ENCODE data around the gene ATP2A3.

The ATP2A3 gene

GRCh38 chr17:3926860-3927627 lies 37.2 kb downstream of the ATP2A3 start:
- TF ChIP-seq CREB5 (CRISPR knock-in tag; IDR thresholded peaks at IDR 0.05; ENCODE audit: low read depth) (no peak), ZFP3 (CRISPR knock-in tag; IDR thresholded peaks at IDR 0.05) (no peak), ZNF70 (CRISPR knock-in tag; IDR thresholded peaks at IDR 0.05) (no peak), OSR1 (CRISPR knock-in tag; IDR thresholded peaks at IDR 0.05) (no peak), CSRNP3 (CRISPR knock-in tag; IDR thresholded peaks at IDR 0.05) (no peak), ZNF8 (CRISPR knock-in tag; IDR thresholded peaks at IDR 0.05) (no peak), TSHZ2 (CRISPR knock-in tag; IDR thresholded peaks at IDR 0.05) (no peak), ZNF565 (CRISPR knock-in tag; conservative IDR thresholded peaks at IDR 0.05; ENCODE audit: low read depth) (no peak)
- no peak for ATAC-seq

- no peak for ATAC-seq
- TF ChIP-seq ZC3H10 (CRISPR knock-in tag; IDR thresholded peaks at IDR 0.05) (no peak), TSHZ2 (CRISPR knock-in tag; IDR thresholded peaks at IDR 0.05) (no peak), CSRNP3 (CRISPR knock-in tag; IDR thresholded peaks at IDR 0.05) (no peak), ARNTL (CRISPR knock-in tag; IDR thresholded peaks at IDR 0.05; ENCODE audit: borderline replicate concordance, low read depth) (no peak), POU6F1 (CRISPR knock-in tag; IDR thresholded peaks at IDR 0.05; ENCODE audit: borderline replicate concordance, low read depth) (no peak), ESRRG (CRISPR knock-in tag; IDR thresholded peaks at IDR 0.05) (no peak)
Observed at GRCh38 chr17:3925684-3926485, 38.4 kb downstream of the ATP2A3 start.

GRCh38 chr17:3924512-3925350 lies 39.5 kb downstream of the ATP2A3 start:
- TF ChIP-seq ZFP3 (CRISPR knock-in tag; IDR thresholded peaks at IDR 0.05): no peak
- no peak for TF ChIP-seq BACH2 (CRISPR knock-in tag; IDR thresholded peaks at IDR 0.05; ENCODE audit: borderline replicate concordance)
- TF ChIP-seq ZNF565 (CRISPR knock-in tag; conservative IDR thresholded peaks at IDR 0.05; ENCODE audit: low read depth): no peak
- TF ChIP-seq ZNF8 (CRISPR knock-in tag; IDR thresholded peaks at IDR 0.05): no peak
- TF ChIP-seq ARNTL (CRISPR knock-in tag; IDR thresholded peaks at IDR 0.05; ENCODE audit: borderline replicate concordance, low read depth): no peak
- no peak for TF ChIP-seq CSRNP3 (CRISPR knock-in tag; IDR thresholded peaks at IDR 0.05)
- ATAC-seq: no peak

All from SK-N-SH treated with all-trans-retinoic acid at 6 μM for 48 hours (cell line).